Transverse colon (tissue), 4 donors: ENCODE data around the gene EVI5. TPM values are rescaled to one million over a fixed set of nuclear protein-coding genes. Genes with fewer than 3 reads are reported as not detected.
A peak's percentile ranks its signal among the peaks of the same experiment; 100 is the strongest.

Experiments used
- DNase-seq: peaks from one replicate; pipeline ENCODE4 v3.0.0-alpha.2; 2019
- H3K27ac ChIP-seq, 4 donors: fragments of 200-600 bp; sonication (generic); 2 replicates each; pipeline ENCODE4 v1.5.1; 2016 to 2018; ENCODE audit warnings: inconsistent platforms in 4 of 4
- H3K27me3 ChIP-seq: fragments of 200-600 bp; sonication (generic); 2 replicates; pipeline ENCODE4 v1.5.1; 2017; ENCODE audit warnings: inconsistent platforms
- H3K36me3 ChIP-seq, 4 donors: fragments of 200-600 bp; sonication (generic); 2 replicates each; pipeline ENCODE4 v1.5.1; 2017 to 2019; ENCODE audit warnings: inconsistent platforms in 4 of 4
- H3K4me1 ChIP-seq, 4 donors: fragments of 200-600 bp; sonication (generic); 2 replicates each; pipeline ENCODE4 v1.5.1; 2017 to 2020; ENCODE audit warnings: inconsistent platforms in 4 of 4
- H3K4me3 ChIP-seq, 4 donors: fragments of 200-600 bp; sonication (generic); 1 replicate in 1 of 4; 2 replicates in 3 of 4; pipeline versions ENCODE4 v1.5.1 to v1.6.1; 2017 to 2019; ENCODE audit warnings: inconsistent platforms in 4 of 4
- H3K9me3 ChIP-seq, 2 donors: fragments of 200-600 bp; sonication (generic); 2 replicates each; pipeline ENCODE4 v1.5.1; 2017 to 2019; ENCODE audit warnings: inconsistent platforms in 2 of 2
- EP300 ChIP-seq: sonication (generic); formaldehyde crosslinking; IDR thresholded peaks from one replicate; pipeline ENCODE4 v1.6.1; 2017; ENCODE audit warnings: antibody characterized with exemption, low read depth
- POLR2A ChIP-seq: fragments of 450-650 bp; IDR thresholded peaks from one replicate; pipeline ENCODE4 v1.6.1; 2016; ENCODE audit warnings: antibody characterized with exemption, mild to moderate bottlenecking, moderate library complexity
- POLR2AphosphoS5 ChIP-seq, 3 donors: sonication (generic); formaldehyde crosslinking; IDR thresholded peaks; one replicate each; pipeline ENCODE4 v1.6.1; 2016; ENCODE audit warnings: antibody characterized with exemption in 3 of 3
- WGBS, 2 donors: methylation state at CpG; one replicate each; pipeline ENCODE4 v1.1.5; 2018; ENCODE audit warnings: low coverage in 1 of 2; 5-methylcytosine and 5-hydroxymethylcytosine counted together
- in situ Hi-C, 4 donors: fragments of 200-750 bp; cut with MboI; loops; one replicate each; pipeline versions ENCODE4 v1.15.0 to v1.15.1; 2017; ENCODE audit warnings: low sequenced_read_pairs in 3 of 4, low pct_ligation_motif_present in 1 of 4, low pct_unique_long_range_greater_than_20kb in 1 of 4
- intact Hi-C: fragments of 100-400 bp; cut with DNase I; formaldehyde crosslinking; loops from one replicate; pipeline ENCODE4 v1.15.1; 2023; ENCODE audit warnings: low total_unique reads
- total RNA-seq, 4 donors: library from RNA; depleted of rRNA; stranded (reverse); fragments of >200 nt; gene quantifications; one replicate each; pipeline ENCODE4 v1.1.0, GENCODE V29; 2016
- TF ChIP-seq, protein P1 (sequence below), 5 experiments: fragments of 200-600 bp in 3 of 5; fragments of 450-650 bp in 2 of 5; sonication (generic) in 3 of 5; IDR thresholded peaks; 1 replicate in 2 of 5; 2 replicates in 3 of 5; pipeline ENCODE4 v1.5.1; 2016 to 2017; ENCODE audit warnings: antibody characterized with exemption in 5 of 5, inconsistent platforms in 3 of 5, mild to moderate bottlenecking in 2 of 5, moderate library complexity in 1 of 5

EVI5 gene
- total RNA-seq, 4 donors from 2014 or later: 10.5 to 57.6 (median 15.3) TPM

DNA sequence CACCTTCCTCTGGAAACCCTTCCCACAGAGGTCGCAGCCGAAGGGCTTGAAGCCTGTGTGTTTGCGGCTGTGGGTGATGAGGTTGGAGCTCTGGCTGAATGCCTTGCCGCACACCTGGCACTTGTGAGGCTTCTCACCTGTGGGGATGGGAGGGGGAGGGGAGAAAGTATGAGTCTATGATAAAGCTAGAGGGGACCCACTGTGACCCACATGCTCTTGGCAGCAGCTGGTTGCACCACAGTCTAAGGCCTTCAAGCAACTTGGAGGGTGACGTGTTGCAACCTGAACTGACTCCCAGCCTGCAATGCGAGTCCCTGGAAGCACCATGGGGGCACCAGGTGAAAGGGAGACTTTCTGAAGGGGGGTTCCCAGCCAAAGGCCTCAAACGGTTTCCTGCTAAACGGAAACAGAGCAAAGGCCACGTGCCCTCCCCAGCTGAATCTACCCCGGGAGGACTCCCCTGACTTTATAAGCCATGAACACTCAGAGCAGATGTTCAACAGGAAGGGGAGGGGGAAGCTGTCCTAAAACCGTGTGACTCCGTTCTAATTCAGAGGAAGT lies 308.8 kb downstream of the EVI5 start:
- no peak overlapping the region for H3K27ac ChIP-seq

DNA sequence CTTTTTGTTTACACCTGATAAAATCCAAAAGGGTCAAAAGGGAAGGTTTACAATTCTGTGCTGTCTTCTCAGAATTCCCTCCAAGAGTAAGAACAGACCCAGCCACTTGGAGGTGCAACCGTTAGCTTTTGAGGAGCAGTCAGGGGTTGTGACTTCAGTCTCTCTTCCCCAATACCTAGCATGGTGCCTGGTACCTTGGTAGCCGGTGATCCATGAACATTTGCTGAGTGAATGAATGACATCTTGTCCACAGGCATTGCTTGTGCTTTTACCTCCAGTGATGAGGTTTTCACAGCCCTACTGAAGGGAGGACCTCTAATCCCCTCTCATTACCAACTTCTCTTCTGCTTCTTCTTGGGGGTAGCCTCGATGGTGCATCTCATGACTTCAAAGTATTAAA lies 309.9 kb downstream of the EVI5 start:
- peaks cover 0 to under 1% (median 0%) of the 10 kb centered on the region in 4 donors for H3K4me1 ChIP-seq
- in situ Hi-C loops (no loop called here), intact Hi-C loops (no loop called here)
- WGBS, 2 donors: 73% methylated on average over 3 of the region's 3 CpGs; no CpG with 5 or more reads in 1 of the 2 donors
- no peaks in the 10 kb centered on the region for H3K36me3 ChIP-seq
- peaks cover 33% of the 10 kb centered on the region for H3K27me3 ChIP-seq
- no peaks in the 10 kb centered on the region for H3K9me3 ChIP-seq
- H3K4me3 ChIP-seq: no peak overlapping the region
- TF ChIP-seq EP300: no peak
- TF ChIP-seq, protein P1, sequence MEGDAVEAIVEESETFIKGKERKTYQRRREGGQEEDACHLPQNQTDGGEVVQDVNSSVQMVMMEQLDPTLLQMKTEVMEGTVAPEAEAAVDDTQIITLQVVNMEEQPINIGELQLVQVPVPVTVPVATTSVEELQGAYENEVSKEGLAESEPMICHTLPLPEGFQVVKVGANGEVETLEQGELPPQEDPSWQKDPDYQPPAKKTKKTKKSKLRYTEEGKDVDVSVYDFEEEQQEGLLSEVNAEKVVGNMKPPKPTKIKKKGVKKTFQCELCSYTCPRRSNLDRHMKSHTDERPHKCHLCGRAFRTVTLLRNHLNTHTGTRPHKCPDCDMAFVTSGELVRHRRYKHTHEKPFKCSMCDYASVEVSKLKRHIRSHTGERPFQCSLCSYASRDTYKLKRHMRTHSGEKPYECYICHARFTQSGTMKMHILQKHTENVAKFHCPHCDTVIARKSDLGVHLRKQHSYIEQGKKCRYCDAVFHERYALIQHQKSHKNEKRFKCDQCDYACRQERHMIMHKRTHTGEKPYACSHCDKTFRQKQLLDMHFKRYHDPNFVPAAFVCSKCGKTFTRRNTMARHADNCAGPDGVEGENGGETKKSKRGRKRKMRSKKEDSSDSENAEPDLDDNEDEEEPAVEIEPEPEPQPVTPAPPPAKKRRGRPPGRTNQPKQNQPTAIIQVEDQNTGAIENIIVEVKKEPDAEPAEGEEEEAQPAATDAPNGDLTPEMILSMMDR (IDR thresholded peaks at IDR 0.05): no peak
- TF ChIP-seq POLR2AphosphoS5 (IDR thresholded peaks at IDR 0.05): no peak
- no peak for TF ChIP-seq POLR2A
- DNase-seq: no peak
- no peak overlapping the region for H3K27ac ChIP-seq

More for the DNA sequence above, 308.8 kb downstream of the EVI5 start:
- H3K4me1 ChIP-seq: peaks cover 0 to 11% (median 9%) of the 10 kb centered on the region in 4 donors
- TF ChIP-seq EP300 (no peak), POLR2A (no peak), POLR2AphosphoS5 (IDR thresholded peaks at IDR 0.05) (no peak)
- TF ChIP-seq, protein P1 (IDR thresholded peaks at IDR 0.05): no peak
- H3K36me3 ChIP-seq: no peaks in the 10 kb centered on the region
- intact Hi-C loops (no loop called here), in situ Hi-C loops (no loop called here)
- no peaks in the 10 kb centered on the region for H3K9me3 ChIP-seq
- no peak overlapping the region for H3K4me3 ChIP-seq
- DNase-seq: peak; percentile 41
- 50 to 58% methylated on average over 3 to 12 of the region's 12 CpGs for WGBS, 2 donors
- H3K27me3 ChIP-seq: peaks cover 44% of the 10 kb centered on the region

DNA sequence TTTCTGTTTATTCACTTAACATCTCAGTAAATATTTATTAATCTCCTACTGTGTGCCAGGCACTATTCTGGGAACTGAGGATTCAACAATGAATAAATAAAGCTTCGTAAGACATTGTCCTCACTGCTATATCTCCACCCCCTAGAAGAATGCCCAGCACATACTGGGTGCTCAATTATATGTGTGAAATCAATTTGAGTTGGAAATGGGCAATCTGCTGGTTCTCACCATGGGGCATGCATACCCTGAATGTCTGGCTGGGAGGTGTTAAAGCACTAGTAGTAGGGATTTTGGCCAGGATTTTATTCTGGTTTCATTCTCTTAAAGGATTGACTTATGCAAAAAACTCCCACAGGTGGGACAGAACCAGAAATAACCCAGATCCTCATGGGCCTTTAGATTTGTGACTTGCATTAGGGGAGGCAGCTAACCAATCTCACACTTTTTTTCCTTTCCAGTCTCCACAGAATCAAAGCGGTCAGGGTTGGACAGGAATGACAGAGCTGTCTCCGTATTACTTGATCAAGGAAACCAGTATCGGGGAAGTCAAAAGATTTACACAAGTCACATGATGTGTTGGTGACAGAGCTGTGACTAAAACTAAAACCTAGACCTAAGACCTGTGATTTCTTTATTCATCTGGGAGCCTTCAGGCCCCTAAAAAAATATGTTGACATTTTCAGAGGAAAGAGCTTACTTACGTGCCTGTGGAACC lies 311.0 kb downstream of the EVI5 start:
- 40 to 69% methylated on average over 2 to 5 of the region's 5 CpGs for WGBS, 2 donors
- H3K4me1 ChIP-seq: no peaks in the 10 kb centered on the region
- no peaks in the 10 kb centered on the region for H3K9me3 ChIP-seq
- TF ChIP-seq POLR2AphosphoS5 (IDR thresholded peaks at IDR 0.05): no peak
- no peak for TF ChIP-seq EP300
- TF ChIP-seq POLR2A: no peak
- TF ChIP-seq, protein P1 (IDR thresholded peaks at IDR 0.05): no peak
- no peaks in the 10 kb centered on the region for H3K36me3 ChIP-seq
- peaks cover 22% of the 10 kb centered on the region for H3K27me3 ChIP-seq
- no peak for DNase-seq
- in situ Hi-C loops: no loop called here
- intact Hi-C loops: no loop called here
- no peak overlapping the region for H3K4me3 ChIP-seq
- no peak overlapping the region for H3K27ac ChIP-seq

DNA sequence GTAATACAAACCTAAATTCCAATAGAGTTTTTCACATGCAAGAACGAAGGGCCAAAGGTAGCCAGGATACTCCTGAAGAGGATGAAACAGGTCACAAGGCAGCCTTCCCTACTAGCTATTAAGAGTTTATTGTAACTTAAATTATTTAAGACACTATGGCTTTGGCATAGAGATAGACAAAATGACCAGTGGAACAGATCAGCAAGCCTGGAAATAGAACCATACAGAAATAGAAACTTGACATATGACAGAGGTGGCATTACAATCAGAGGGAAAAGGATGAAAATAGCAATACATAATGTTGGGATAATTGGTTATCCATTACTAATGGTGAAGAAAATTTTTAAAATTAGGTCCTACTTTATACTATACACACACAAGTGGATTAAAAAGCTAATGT lies 314.7 kb downstream of the EVI5 start:
- 89 to 93% methylated on average over 1 of the region's 1 CpG for WGBS, 2 donors
- Histone ChIP-seq H3K9me3 (no peaks in the 10 kb centered on the region), H3K36me3 (no peaks in the 10 kb centered on the region), H3K4me1 (peaks cover 0 to under 1% (median 0%) of the 10 kb centered on the region in 4 donors), H3K4me3 (no peak overlapping the region), H3K27ac (no peak overlapping the region), H3K27me3 (peaks cover 7% of the 10 kb centered on the region)
- in situ Hi-C loops (no loop called here), intact Hi-C loops (no loop called here)
- TF ChIP-seq POLR2A (no peak), EP300 (no peak), POLR2AphosphoS5 (IDR thresholded peaks at IDR 0.05) (no peak)
- TF ChIP-seq, protein P1 (IDR thresholded peaks at IDR 0.05): no peak
- no peak for DNase-seq
